HG03575 (cell line): ENCODE measurements around the gene METTL24.
"Not testable (repeated sequence)": the region's sequence is repeated elsewhere in the genome, so short reads cannot be mapped to it uniquely, and the experiment has no call there.

ENCODE experiments used
- ATAC-seq: cut with Tn5 transposase; IDR thresholded peaks from one replicate; pipeline ENCODE4 v1.9.1; 2021; ENCODE audit not compliant: unreplicated experiment, insufficient number of reproducible peaks, low FRiP score; ENCODE audit errors: extremely low read depth

METTL24 gene

GRCh38 chr6:110285306-110286060, 72.7 kb downstream of the METTL24 start:
- no peak for ATAC-seq

- ATAC-seq: no peak
Measured at GRCh38 chr6:110284855-110285254, 73.3 kb downstream of the METTL24 start.

DNA sequence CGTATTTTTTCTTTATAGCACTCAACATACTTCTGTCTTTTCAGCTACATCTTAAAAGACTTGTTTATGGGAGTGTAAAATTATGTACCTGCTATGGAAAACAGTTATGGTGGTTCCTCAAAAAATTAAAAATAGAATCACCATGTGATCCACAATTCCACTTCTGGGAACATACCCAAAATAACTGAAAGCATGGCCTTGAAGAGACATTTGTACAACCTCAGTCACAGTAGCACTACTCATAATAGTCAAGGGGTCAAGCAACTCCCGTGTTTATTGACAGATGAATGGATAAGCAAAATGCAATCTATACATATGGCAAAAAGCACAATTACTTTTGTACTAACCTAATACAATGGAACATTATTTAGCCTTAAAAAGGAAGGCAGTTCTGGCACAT, 74.5 kb downstream of the METTL24 start:
- no peak for ATAC-seq

DNA sequence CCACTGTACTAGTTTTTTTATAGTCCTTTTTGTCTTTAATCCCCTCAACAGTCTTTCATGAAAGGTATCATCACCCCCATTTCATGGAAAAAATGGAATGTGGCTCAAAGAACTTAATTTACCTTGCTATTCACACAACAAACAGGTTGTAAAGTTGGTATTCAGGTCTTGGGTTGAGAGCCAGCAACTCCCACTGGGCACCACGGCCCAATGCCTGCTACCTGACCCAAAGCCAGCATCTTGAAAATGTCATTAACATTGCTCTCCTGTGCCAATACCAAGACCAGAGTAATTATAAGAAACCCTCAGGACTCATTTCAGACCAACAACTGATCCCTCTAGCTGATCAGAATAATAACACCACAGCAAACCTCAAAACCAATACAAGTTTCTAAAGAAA, 75.7 kb downstream of the METTL24 start:
- no peak for ATAC-seq

DNA sequence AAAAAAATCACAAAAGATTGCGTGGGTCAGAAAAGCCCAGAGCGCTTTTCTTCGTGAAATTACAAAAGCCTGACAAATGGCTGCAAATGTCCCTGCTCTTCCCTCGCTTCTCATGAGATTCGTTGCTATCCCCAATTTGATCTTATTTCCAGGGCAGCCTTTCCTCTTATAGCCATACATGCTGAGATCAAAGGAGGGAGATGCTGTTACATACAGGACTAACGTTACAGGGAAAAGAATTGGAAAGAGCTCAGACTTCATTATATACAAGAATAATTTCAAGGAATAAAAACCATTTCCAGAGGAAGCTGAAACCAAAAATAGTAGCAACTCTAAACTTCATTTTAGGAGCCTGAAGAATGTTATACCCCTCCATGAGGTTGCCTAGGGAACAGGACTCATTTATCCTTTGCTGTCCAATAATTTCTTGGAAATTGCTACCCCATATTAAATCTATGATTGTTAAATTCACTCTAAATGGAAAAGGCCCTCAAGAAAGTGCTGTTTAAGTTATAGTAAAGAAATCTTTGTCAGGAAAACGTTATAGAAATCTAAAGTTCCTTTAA, 81.0 kb downstream of the METTL24 start:
- ATAC-seq: no peak

DNA sequence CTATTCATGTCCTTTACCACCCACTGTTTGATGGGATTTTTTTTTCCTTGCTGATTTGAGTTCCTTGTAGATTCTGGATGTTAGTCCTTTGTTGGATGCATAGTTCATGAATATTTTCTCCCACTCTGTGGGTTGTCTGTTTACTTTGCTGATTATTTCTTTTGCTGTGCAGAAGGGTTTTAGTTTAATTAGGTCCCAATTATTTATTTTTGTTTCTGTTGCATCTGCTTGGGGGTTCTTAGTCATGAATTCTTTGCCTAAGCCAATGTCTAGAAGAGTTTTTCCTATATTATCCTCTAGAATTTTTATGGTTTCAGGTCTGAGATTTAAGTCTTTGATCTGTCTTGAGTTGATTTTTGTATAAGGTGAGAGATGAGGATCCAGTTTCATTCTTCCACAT, 85.4 kb downstream of the METTL24 start:
- ATAC-seq: not testable (repeated sequence)

GRCh38 chr6:110271732-110272022, 86.5 kb downstream of the METTL24 start:
- ATAC-seq: no peak

DNA sequence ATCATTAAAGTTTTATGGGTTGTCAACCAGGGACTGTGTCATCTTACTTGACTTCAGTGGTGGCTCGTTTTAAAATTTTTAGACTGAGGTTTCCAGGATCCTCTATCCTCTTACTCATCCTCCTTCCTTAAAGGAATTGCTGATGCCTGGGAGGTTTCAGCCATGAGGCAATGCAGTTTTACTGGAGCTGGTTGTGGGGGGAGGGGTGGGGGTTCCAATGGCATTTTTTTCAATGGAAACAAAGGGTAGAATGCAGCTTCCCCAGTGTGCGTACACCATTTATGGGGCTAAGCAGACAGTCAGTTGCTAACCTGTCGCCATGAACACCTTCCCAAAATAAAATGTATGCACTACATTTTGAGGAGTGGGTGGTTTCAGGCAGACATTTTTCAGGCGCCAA, 88.0 kb downstream of the METTL24 start:
- no peak for ATAC-seq

DNA sequence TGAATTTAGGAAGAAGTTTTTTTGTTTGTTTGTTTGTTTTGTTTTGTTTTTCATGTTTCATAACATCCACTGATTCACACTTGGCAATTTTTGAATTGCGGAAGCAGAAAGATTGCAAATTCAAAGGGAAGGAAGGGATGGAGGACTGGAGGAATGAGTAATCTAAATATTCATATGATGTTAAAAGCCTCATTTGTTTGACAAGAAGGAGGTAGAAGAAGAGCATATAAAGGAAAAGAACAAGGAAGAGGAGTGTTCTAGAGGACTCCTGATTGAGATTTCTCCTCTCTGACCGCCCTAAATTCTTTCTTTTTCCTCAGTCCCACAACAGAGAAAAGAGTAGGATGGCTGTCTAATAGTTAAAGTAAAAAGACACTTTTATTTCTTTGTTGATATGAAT, 88.5 kb downstream of the METTL24 start:
- no peak for ATAC-seq

- ATAC-seq: no peak
Measured at GRCh38 chr6:110266996-110267395, 91.2 kb downstream of the METTL24 start.

DNA sequence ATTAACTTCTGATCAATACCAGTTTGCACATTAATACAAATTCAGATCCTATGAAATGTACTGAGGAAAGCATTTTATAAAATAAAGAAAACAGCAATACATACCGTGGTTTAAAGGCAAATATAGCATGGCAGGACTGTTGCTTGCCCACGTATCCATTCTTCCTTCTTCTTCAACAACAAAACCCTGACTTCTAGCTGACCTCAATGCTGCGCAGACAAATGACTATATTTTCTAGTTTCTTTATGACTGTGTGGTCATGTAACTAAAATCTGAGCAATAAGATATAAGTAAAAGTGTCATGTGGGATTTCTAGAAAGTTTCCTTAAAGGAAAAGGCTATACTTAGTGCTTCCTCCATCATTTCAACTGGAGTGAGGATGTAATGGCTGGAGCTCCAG, 92.9 kb downstream of the METTL24 start:
- no peak for ATAC-seq

- no peak for ATAC-seq
Measured at GRCh38 chr6:110256366-110256765, 101.8 kb downstream of the METTL24 start.

- no peak for ATAC-seq
Measured at GRCh38 chr6:110255211-110255750, 102.9 kb downstream of the METTL24 start.

GRCh38 chr6:110250838-110251237, 107.3 kb downstream of the METTL24 start:
- ATAC-seq: no peak

DNA sequence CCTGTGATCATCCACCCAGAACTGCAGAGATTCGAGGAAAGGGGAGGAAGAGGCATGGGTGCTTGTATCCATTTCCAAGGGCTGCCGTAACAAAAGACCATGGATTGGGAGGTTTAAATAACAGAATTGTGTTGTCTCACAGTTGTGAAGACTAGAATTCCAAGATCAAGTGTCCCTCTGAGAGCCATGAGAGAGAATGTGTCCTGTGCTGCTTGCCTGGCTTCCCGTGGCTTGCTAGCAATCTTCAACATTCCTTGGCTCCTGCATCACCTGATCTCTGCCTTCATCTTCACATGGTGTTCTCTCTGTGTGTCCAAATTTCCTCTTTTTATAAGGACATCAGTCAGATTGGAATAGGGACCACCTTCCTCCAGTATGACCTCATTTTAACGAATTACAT, 108.1 kb downstream of the METTL24 start:
- no peak for ATAC-seq

- ATAC-seq: no peak
Measured at GRCh38 chr6:110246900-110247546, 111.1 kb downstream of the METTL24 start.

DNA sequence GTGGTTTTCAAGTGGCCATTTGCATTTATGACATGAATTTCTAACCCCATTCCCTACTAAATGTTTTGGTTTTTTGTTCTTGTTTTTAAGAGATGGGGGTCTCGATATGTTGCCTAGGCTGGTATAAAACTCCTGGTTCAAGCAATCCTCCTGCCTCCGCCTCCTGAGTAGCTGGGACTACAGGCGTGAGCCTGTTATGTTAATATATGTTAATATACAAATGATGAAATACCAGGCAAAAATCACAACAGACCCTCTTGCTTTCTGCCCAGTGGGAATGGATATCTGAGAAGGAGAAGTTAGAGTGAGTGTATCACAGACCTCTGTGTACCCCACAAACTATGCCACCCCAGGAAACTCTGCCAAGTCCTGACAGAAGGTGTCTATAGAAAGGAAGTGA, 111.8 kb downstream of the METTL24 start:
- no peak for ATAC-seq

- not testable (repeated sequence) for ATAC-seq
Measured at GRCh38 chr6:110244621-110245020, 113.5 kb downstream of the METTL24 start.

DNA sequence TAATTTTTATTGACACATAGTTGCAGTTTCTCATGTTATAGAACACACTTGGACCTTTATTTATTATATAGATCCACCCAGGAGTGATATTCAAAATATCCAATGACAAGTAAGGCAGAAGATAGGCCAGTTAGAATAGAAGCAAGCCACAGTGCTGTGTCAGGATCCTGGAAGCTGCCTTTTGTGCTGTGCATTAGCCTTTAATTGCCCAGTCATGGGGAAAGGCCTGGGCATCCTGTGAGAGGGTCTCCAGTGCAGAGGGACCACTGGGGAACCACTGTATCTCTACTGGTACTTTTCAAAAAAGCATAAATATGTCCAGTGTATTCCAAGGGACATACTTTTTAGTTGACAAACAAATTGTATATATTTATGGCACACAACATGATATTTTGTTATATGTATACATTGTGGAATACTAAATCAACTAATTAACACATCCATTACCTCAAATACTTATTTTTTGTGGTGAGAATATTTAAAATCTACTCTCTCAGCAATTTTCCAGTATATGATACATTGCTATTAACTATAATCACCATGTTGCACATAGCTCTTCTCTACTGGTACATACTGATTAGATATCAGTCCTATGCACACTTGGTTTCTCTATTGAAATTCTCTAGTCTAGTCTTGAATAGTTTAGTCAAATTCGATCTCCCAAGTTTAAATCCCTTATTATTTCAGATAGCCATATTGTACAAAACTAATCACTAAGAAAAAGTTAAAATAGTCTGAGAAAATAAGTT, 118.4 kb downstream of the METTL24 start:
- no peak for ATAC-seq

- ATAC-seq: not testable (repeated sequence)
Measured at GRCh38 chr6:110236007-110236406, 122.1 kb downstream of the METTL24 start.
